SK-N-SH treated with all-trans-retinoic acid at 6 μM for 48 hours (cell line): ENCODE results near the gene OXNAD1.

Source experiments
- BACH2 ChIP-seq: fragments of 250-450 bp; sonication (Bioruptor Pico); IDR thresholded peaks from 2 replicates; pipeline ENCODE4 v1.9.0; 2021; ENCODE audit warnings: mild to moderate bottlenecking, borderline replicate concordance
- ESRRG ChIP-seq: fragments of 250-450 bp; sonication (Bioruptor Pico); IDR thresholded peaks from 2 replicates; pipeline ENCODE4 v1.6.1; 2021; ENCODE audit warnings: mild to moderate bottlenecking
- GLIS3 ChIP-seq: fragments of 250-450 bp; sonication (Bioruptor Pico); IDR thresholded peaks from 2 replicates; pipeline ENCODE4 v1.5.0; 2020; ENCODE audit warnings: mild to moderate bottlenecking, moderate library complexity
- ISL1 ChIP-seq: fragments of 250-450 bp; sonication (Bioruptor Pico); IDR thresholded peaks from 2 replicates; pipeline ENCODE4 v2.1.2; 2022; ENCODE audit warnings: mild to moderate bottlenecking, moderate library complexity
- RARB ChIP-seq: fragments of 250-450 bp; sonication (Bioruptor Pico); IDR thresholded peaks from 2 replicates; pipeline ENCODE4 v1.8.0; 2021; ENCODE audit warnings: mild to moderate bottlenecking, moderate library complexity
- TCF4 ChIP-seq: fragments of 250-450 bp; sonication (Bioruptor Pico); IDR thresholded peaks from 2 replicates; pipeline ENCODE4 v1.8.0; 2021; ENCODE audit warnings: mild to moderate bottlenecking, moderate library complexity, borderline replicate concordance
- ZC3H10 ChIP-seq: fragments of 250-450 bp; sonication (Bioruptor Pico); IDR thresholded peaks from 2 replicates; pipeline ENCODE4 v1.5.1; 2021; ENCODE audit warnings: mild to moderate bottlenecking, moderate library complexity
- TF ChIP-seq, protein P1 (sequence below): fragments of 250-450 bp; sonication (Bioruptor Pico); IDR thresholded peaks from 2 replicates; pipeline ENCODE4 v1.8.0; 2020; ENCODE audit warnings: mild to moderate bottlenecking, moderate library complexity, borderline replicate concordance
- TF ChIP-seq, protein P2 (sequence below): fragments of 250-450 bp; sonication (Bioruptor Pico); IDR thresholded peaks from 2 replicates; pipeline ENCODE4 v1.5.1; 2021; ENCODE audit warnings: mild to moderate bottlenecking, moderate library complexity

DNA sequence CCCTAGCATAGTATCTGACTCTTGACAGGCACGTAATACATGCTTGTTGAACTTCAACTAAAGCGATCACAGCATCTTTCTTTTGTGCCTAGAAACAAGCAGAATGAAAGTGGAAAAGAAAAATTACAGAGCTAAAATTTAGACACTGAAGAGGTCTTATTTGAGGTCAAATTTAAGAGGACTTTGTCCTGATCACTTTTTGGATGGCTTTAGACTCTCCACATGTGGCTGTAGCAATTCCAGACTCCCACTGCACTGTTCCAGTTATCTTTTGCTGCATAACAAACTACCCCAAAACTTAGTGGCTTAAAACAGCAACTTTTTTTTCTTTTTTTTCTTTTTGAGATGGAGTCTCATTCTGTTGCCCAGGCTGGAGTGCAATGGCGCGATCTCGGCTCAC, 23.8 kb upstream of the OXNAD1 start:
- TF ChIP-seq ESRRG, result no peak
- no peak for TF ChIP-seq RARB (CRISPR knock-in tag)
- TF ChIP-seq TCF4 (CRISPR knock-in tag), result no peak
- TF ChIP-seq ZC3H10 (CRISPR knock-in tag), result no peak
- TF ChIP-seq GLIS3 (CRISPR knock-in tag), result no peak
- no peak for TF ChIP-seq BACH2 (CRISPR knock-in tag)
- TF ChIP-seq ISL1 (CRISPR knock-in tag), result no peak
- TF ChIP-seq, protein P1, sequence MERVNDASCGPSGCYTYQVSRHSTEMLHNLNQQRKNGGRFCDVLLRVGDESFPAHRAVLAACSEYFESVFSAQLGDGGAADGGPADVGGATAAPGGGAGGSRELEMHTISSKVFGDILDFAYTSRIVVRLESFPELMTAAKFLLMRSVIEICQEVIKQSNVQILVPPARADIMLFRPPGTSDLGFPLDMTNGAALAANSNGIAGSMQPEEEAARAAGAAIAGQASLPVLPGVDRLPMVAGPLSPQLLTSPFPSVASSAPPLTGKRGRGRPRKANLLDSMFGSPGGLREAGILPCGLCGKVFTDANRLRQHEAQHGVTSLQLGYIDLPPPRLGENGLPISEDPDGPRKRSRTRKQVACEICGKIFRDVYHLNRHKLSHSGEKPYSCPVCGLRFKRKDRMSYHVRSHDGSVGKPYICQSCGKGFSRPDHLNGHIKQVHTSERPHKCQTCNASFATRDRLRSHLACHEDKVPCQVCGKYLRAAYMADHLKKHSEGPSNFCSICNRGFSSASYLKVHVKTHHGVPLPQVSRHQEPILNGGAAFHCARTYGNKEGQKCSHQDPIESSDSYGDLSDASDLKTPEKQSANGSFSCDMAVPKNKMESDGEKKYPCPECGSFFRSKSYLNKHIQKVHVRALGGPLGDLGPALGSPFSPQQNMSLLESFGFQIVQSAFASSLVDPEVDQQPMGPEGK (CRISPR knock-in tag), result no peak
- TF ChIP-seq, protein P2, sequence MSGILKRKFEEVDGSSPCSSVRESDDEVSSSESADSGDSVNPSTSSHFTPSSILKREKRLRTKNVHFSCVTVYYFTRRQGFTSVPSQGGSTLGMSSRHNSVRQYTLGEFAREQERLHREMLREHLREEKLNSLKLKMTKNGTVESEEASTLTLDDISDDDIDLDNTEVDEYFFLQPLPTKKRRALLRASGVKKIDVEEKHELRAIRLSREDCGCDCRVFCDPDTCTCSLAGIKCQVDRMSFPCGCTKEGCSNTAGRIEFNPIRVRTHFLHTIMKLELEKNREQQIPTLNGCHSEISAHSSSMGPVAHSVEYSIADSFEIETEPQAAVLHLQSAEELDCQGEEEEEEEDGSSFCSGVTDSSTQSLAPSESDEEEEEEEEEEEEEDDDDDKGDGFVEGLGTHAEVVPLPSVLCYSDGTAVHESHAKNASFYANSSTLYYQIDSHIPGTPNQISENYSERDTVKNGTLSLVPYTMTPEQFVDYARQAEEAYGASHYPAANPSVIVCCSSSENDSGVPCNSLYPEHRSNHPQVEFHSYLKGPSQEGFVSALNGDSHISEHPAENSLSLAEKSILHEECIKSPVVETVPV (CRISPR knock-in tag), result no peak
